ENCODE measurements around the gene PLCB4.

Gene PLCB4

DNA sequence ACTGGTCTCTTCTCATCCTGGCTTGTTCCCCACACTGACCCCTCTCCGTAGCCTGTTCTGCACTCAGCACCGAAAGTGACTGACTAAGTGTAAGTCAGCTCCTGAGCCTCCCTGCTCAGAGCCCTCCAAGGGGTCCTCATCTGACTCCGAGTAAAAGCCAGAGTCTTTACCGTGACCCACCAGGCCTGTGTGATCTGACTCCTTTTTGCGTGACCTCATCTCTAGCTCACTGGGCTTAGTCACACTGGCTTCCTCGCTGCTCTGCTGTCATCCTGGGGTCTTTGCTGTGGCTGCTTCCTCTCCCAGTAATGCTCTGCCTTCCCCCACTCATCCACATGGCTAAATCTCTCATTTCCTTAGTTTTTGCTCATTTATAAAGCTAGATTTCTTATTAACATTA is 116.6 kb downstream of the PLCB4 start:
- no peak for DNase-seq

DNA sequence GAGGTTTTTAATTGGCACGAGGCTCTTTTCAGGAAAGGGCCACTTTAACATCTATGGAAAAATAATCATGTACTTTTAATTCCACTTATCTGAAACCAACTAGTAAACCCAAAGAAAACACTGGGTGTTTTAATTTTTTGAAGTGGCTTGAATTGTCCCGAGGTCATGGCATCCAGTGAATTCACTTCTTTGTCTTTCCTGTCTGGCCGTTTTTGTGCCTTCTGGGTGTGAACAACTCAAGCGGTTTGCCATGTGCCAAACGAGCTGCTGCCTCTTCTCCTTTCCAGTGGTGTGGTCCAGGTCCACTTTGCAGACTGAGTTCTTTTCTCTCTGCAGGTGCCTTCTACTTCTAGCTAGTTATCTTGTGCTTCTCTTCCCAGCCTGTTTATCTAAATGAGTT is 117.5 kb downstream of the PLCB4 start:
- DNase-seq, result no peak

DNA sequence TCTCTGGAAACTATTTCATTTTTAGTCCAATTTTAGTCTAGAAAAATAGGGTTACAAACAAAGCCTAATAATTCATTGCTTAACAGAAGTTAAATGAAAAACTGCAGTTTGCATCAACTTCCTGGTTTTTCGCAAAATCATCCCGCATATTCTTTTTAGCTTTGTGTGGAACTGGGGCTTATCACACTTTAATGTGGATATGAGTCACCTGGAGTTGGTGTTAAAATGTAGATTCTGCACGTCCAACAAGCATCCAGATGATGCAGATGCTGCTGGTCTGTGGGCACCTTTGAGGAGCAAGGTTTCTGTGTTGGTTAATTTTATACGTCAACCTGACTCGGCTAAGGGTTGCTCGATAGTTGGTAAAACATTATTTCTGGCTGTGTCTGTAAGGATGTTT is 126.1 kb downstream of the PLCB4 start:
- no peak for DNase-seq

DNA sequence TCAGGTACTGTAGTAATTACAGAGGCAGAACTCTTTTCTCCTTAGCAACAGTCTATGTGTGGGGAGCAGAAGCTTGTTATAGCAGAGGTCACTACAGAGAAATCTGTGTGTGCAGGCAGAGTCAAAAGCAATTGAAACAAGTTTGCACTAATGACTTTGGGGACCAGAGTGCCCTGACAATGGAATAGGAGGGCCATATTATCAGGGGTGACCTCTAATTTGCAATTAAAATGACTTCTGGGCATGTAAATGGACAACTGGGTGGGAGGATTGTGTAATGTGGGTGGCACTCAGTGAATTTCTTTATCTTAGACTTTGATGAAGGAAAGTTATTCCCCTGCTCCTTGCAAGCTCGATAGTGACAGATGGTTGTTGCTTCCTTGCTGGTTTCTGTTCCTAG is 127.2 kb downstream of the PLCB4 start:
- no peak for DNase-seq

DNA sequence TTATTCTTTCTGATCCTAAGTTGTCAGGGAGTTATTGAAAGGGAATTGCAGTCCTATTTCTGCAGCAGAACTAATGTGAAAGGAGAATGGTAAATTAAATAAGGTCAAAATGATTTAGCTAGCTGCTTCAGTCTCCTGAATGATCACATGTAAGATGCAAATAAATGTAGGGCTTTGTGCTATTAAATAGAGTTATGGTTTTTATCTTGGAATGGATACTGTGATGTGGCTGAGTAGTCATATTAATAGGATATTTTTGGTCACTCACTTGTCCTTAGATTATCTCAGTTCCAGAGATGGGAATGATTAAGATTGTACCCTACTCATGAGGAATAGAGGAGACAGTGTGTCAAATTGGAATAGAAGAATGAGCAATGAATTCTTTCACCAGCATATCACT is 129.6 kb downstream of the PLCB4 start:
- DNase-seq, result no peak

DNA sequence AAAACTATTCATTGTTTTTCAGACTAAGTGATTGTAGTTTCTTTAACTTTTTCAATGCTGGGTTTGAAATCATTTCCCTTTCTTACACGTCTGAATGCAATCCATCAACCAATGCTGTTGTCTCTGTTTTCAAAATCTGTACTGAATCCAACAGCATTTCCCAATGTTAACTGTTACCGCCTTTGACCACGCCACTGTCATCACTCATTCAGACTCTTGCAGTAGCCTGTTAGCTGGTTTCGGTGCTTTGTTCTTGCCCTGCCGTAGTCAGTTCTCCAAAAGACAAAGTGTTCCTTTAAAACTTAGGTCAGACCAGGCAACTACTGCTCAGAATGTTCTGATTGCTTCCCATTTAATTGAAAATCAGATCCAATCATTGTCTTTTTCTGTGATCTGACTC is 131.3 kb downstream of the PLCB4 start:
- DNase-seq, result no peak

DNA sequence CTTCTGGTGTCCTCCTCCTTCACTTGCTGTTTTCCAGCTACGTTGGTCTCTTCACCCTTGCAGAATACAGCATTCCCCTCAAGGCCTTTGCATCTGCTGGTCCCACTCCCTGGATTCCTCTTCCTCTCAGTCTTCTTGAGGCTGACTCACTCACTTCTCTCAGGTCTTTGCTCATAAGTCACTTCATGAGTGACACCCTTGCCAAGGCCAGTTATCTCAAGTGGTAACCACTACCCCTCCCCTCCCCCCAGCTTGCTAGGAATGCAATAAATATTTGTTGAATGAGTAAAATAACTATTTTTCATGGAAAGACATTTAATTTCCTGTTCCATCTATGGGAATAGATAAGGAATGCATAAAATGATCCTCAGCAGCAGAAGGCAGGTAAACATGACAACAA is 131.7 kb downstream of the PLCB4 start:
- DNase-seq, result no peak

DNA sequence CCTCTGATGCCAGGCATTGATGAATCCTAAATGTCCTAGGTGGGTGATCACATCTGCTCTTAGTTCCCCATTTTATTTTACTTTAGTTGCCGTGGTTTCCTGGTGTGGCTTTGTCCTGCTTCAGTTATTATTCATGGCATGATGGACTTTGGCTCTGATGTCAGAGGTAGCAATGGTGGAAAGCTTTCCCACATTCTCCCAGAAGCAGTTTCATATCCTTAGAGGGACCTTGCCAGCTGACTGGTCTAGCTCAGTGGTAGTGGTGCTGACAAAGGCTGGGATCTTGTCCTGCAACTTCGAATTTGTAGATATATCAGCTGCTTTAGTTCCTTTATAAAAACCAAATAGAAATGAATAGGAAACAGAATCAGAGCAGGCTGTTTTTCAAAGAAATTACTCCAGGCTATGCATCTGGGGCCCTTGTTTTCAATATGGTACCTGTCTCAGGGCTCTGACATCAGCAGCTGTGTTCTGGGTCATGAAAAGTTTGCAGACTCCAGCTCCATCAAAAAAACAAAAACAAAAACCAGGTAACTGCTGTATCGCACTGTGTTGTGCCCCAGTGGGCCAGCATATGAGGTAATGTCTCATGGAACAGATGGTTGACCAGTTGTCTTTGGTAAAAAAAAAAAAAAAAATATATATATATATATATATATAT is 133.7 kb downstream of the PLCB4 start:
- no peak for DNase-seq

DNA sequence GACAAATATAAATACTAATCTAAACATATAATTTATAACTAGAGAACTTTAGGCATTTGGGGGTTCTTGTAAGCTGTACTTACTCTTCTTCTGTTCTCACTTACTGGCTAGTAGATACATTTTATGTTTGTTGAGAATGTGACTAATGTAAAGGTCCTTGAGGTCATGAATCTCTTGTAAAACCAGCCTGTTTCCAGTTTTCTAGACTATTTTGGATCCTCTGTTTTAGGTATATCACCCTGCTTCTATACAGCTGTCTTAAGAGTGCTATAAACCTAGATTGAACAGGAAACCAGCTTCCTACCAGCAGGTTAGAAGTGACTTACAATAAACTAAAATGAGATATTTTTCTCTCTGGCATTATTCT is 134.2 kb downstream of the PLCB4 start:
- no peak for DNase-seq

DNA sequence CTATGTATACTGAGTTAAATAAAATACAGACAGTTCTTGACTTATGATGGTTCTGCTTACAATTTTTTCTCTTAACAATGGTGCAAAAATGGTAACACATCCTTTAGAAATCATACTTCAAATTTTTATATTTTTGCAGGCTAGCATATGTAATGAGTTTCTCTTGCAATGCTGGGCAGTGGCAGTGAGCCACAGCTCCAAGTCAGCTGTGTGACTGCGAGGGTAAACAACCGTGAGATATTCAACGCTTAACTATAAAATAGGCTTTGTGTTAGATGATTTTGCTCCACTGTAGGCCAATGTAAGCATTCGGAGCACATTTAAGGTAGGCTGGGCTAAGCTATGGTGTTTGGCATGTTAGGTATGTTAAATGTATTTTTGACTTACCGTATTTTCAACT is 136.1 kb downstream of the PLCB4 start:
- DNase-seq, result no peak

DNA sequence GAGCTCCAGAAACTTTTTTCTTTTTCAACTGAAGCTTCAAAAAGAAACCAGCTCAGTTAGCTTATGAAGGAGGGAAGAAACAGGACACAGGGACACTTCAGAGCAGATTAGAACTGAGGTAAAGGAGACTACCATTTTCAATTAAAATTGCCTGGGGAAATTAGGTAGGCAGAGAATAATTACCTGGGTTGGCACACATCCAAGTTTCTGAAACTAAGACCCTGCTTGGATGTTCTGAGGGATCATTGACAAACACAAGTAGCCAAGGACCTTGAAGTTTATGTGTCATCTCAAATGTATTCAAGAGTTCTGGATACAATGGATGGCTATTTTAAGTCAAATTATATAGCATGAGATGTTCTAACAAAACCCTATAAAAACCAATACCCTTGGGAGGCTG is 137.6 kb downstream of the PLCB4 start:
- no peak for DNase-seq

DNA sequence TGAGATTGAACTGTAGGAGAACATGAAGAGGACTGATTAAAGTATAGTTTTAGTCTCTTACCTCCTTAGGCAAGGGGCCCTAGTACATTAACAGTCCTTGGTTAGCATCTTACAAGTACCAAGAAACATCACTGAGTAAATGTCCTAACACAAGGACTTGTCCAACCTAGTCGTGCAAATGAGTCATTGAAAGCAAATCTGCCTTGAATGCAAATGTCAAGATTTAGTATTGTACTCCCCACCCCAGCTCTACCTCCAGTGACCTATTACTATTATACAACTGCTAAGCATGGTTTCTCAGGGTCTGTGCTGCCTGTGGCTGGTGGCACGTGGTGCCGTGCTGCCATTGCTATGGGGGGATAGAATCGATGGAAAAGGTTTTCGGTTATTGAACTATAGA is 138.4 kb downstream of the PLCB4 start:
- no peak for DNase-seq

DNA sequence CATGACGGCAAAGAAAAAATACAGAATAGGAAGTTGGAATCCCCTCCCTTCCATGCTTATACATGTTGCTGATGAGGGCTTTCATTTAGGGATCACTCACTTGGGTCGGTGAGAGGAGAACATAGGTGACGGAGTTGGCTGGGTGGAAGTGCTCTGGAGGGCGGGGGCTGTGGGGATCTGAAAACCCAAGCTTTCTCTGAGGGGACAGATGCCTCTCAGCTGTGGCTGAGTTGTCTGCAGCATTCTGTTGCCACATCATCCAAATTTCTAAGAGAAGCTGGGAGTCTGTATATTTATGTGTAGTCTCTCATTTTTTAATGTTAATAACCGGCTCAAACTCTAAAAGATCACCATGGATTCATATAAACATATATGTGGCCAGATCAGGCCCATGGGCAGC is 141.5 kb downstream of the PLCB4 start:
- no peak for DNase-seq

DNA sequence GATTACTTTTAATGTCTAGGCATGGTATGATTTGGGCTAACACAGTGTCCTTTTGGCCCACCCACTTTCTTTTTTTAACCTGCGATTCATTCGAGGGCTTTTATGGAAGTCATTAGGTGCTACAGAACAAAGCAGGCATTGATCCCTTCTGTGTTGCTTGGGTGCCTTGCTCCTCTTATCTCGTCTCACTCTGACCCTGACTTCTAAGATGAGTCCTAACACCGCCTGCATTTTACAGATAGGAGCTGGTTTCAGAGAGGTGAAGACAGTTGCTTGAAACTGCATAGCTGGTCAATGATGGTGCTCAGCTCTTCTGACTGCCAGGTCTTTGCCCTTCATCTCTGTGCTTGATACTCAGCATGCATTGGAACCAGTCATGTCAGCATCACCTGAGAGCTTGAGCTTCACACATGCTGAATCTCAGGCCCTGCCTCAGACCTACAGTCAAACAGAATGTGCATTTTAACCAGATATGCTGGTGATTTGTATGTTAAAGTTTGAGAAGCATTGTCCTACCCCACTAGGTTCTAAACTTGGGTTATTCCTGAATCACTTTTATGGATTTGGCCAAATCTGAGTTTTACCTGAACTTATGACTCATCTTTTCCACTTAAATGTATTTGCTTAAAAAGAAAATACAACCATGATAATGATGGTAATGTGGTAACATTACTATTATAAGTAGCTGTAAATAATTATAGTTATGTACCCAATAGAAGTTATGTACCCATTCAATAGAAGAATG is 142.3 kb downstream of the PLCB4 start:
- DNase-seq, result no peak

DNA sequence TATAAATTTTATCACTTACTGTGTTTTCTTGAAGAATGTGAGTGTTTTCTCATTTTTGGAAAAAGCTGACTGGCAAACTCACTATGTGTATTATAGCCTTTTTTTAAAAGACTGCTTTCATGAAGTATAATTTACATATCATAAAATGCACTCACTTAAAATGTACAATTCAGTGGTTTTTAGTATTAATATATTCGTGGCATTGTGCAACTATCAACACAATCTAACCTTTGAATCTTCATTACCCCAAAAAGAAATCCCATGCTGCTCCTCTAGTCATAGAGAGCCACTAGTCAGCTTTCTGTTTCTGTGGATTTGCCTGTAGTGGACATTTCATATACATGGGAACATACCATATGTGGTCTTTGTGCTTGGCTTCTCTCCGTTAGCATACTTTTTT is 143.8 kb downstream of the PLCB4 start:
- no peak for DNase-seq

DNA sequence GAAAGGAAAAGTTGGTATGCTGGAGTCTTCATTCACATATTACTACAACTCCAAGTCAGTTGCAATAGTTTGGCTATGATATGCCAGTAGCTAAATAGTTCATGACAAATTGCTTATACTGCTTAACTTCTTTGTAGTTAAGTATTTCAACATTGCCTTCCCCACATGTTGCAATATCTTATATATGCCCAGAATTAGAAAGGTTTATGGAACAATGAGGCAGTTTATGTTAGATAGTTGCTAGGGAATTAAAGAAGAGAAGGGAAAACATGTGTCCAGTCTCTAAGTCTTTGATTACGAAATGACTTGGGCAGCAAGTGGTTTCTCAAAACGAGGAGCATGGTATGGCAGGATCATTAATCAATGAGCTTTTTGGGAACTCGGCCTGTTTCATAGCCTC is 145.8 kb downstream of the PLCB4 start:
- no peak for DNase-seq

DNA sequence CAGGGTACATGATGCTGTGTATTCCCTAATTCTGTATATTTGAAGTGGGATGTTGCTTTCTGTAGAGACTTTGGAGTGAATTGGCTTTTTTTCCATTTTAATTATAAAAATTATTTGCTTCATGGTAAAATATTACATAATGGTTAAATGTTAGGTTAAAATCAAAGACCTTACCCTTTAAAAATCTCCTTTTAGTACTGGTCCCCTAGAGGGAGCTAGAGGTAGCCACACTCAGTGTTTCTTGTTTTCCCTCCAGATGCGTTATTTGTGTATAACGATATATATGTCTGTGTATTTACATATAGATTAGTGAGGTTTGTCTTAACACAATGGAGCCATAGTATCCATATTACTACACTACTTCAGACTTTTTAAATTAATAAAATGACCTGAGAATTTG is 146.7 kb downstream of the PLCB4 start:
- DNase-seq, result no peak

DNA sequence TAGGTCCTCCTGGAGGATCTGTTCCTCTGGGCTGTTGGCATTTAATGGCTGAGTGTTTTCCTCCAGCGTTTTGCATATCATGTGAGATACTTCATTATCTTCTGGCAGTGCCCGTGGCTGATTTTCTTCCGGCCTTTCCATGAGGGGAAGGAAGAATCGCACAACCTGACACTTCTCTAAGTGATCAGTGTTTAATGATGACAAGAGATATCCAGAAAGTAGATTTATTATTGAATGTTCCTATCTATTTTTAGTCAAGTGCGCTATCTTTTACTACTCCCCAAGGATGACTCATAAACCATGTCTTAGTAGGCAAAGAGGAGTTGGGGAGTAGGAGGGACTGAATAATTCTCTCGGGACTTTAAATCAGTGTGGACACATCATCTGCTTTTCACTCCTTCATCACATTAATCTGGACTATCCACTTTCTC is 149.7 kb downstream of the PLCB4 start:
- DNase-seq, result no peak

DNA sequence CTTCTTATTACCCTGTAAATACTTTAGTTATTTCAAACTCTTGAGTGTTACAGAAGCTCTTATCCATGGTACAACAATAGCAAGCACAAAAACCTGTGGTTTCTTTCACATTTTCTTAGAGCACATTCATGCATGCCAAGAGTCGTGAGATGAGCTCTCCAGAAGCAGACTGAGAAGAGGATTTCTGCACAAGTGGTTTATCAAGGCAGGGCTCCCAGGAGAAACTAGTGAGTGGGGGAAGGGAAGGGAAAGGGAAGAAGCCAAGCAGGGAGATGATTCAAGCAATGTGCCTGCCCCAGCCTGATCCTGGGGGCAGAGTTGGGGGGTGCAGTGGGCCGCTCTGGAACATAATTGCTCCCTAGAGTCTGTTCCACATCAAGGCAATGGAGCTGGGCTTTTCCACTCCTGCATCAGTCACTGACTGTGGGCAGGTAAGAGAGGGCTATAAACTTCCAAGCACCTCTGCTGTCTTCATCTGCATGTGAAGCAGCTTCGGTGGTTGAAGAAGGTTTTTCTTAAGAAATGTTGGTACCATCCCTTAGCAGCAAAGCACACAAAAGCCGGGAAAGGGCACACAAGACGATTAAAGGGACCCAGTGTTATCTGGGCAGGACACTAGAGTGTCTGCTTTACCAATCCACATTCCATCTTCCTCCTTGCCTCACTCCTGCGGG is 152.1 kb downstream of the PLCB4 start:
- DNase-seq, result no peak

DNA sequence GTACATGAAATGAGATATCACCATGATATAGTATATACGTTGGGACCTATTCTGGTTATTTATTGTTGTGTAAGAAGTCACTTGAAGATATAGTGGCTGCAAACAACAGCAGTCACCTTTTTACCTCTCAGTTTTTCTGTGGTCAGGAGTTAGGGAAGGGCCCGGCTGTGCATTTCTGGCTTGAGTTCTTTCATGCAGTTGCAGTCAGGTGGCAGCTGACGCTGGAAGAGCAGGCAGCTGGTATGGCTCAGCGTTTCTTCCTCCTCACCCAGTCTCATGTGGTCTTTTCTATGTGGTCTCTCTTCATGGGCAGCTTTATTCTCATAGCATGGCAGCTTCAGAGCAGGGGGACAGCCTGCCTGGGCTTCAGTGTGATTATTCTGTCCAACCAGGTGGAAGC is 154.4 kb downstream of the PLCB4 start:
- no peak for DNase-seq

DNA sequence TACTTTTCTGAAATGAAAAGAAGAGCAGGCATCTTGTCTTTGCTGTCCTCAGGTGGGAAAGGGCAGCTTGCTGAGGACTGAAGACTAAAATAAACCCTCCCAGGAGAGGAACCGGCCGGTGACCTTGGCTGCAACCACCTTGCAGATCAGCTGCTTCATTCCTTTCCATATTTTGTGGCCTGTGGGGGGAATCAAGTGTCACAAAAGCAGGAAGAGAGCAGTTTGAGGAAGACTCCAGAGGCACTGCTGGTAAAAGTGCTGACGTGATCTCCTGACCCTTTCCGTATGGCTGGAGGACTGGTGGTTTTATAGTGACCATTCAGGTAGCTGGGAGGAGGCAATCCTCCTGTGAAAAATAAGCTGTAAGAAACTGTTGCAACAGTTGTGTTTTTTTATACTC is 157.0 kb downstream of the PLCB4 start:
- no peak for DNase-seq

DNA sequence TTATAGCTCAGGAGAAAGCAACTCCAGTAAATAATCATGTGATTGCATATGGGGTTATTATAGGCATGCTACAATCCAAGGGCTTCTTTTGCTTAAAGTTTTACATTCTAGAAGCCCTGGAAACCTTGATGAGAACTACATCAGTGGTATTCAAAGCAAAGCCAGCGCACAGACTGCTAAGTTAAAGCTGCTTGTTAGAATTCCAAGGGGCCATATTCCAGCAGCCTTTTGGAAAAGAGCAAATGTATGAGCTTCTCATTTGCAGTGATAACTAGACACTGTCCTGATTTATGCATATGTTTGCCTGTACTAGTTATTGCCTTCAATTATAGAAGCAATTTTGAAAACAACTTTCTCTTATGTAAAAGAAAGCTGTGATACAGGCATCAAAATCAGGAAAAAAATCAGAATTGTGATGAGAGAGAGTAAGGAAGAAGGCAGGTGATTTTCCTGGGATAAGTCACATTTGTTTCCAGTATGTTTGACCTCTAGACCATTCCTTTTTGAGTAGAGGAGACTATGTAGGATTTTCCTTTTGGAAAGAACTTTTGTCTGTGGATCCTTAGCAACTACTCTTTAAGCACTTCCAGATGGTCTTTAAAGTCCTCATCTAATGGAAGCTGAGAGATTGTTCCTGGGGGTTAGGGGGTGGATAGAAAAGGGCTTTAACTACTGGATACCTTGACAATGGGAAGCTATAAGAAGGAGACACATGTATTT is 159.2 kb downstream of the PLCB4 start:
- DNase-seq, result no peak

DNA sequence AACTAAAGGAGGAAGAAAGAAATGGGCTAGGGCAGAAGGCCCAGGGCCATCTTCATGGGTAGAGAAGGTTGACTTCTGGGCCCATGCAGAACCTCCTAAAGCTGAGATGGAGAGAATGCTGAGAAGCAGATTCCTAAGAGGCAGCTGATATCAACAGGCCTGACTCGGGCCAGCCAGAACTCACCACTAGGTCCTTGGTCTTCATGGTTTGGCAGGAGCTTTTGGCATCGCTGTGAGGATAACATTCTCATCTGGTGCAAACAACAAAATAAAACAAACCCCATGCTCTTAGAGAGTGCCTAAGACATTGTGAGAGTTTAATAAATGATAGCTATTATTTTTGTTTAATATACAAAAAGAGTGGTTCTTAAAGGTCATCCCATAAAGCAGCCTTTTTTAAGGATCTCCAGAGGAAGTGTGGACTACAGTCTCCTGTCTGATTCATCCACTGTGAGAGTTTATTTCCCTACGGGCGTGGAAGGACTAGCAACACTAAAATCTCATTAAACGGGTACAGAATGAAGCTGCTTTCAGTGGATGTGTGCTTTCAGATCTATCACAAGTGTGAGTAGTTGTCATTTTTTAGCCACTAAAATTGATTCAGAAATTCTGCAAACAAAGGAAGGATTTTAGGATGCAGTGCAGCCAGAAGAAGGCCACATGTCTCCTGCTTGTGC is 160.0 kb downstream of the PLCB4 start:
- DNase-seq, result no peak
